ENCODE results near the gene MOBP. TPM values are rescaled to one million over a fixed set of nuclear protein-coding genes. Genes with fewer than 3 reads are reported as not detected.

The MOBP gene
- total and polyA plus RNA-seq, 9 of the 15 experiments (the other 6 are each of a cell fraction or from before 2014, with no cell fraction given): 0.09 to 0.33 (median 0.11) TPM; not detected in 4

GRCh38 chr3:39469945-39470344 is 2.5 kb downstream of the MOBP start (continued):
- no peak for TF ChIP-seq RREB1 (CRISPR knock-in tag; IDR thresholded peaks at IDR 0.05)
- TF ChIP-seq BCLAF1 (IDR thresholded peaks at IDR 0.05; ENCODE audit: borderline replicate concordance in 1 of 2, control insufficient read depth in 1 of 2, low read depth in 2 of 2, low read length in 1 of 2): no peak
- TF ChIP-seq GTF2A2 (tag; IDR thresholded peaks at IDR 0.05): no peak
- no peak for TF ChIP-seq ILK (tag; IDR thresholded peaks at IDR 0.05; ENCODE audit: borderline replicate concordance, low read depth)
- TF ChIP-seq ZNF347 (CRISPR knock-in tag; IDR thresholded peaks at IDR 0.05; ENCODE audit: low read depth): no peak
- no peak for TF ChIP-seq NCOA4 (IDR thresholded peaks at IDR 0.05; ENCODE audit: partially characterized antibody)
- TF ChIP-seq, protein P1, sequence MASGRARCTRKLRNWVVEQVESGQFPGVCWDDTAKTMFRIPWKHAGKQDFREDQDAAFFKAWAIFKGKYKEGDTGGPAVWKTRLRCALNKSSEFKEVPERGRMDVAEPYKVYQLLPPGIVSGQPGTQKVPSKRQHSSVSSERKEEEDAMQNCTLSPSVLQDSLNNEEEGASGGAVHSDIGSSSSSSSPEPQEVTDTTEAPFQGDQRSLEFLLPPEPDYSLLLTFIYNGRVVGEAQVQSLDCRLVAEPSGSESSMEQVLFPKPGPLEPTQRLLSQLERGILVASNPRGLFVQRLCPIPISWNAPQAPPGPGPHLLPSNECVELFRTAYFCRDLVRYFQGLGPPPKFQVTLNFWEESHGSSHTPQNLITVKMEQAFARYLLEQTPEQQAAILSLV (tag; IDR thresholded peaks at IDR 0.05): no peak

All from K562 (cell line).